WTC11 (cell line): ENCODE data around the gene RRP36. TPM values are rescaled to one million over a fixed set of nuclear protein-coding genes. Genes with fewer than 3 reads are reported as not detected.
A peak's percentile ranks its signal among the peaks of the same experiment; 100 is the strongest.

Experiments used
- ATAC-seq: fragments of 200-7000 bp; cut with Tn5 transposase; 2 replicates; pipeline ENCODE4 v1.10.0; 2021; ENCODE audit warnings: mild to moderate bottlenecking, moderate library complexity
- CTCF ChIA-PET: fragments of 300-600 bp; sonication (Branson Sonifier 250); formaldehyde crosslinking; loops from one replicate; lab custom pipeline; 2021; ENCODE audit warnings: antibody characterized with exemption; lab: Charles Lee
- POLR2A ChIA-PET: fragments of 350-600 bp; sonication (Branson Sonifier 250); formaldehyde crosslinking; loops from one replicate; lab custom pipeline; 2021; ENCODE audit warnings: antibody characterized with exemption; lab: Charles Lee
- DNase-seq: peaks from one replicate; pipeline ENCODE4 v3.0.0; 2021; ENCODE audit warnings: low spot score
- H3K27ac Mint-ChIP-seq: 2 replicates; pipeline ENCODE4 v1.8.0; 2021; ENCODE audit warnings: mixed read lengths
- H3K27me3 Mint-ChIP-seq: 2 replicates; pipeline ENCODE4 v1.8.0; 2021; ENCODE audit warnings: low read depth, mild to moderate bottlenecking, moderate library complexity, mixed read lengths
- H3K36me3 Mint-ChIP-seq: 2 replicates; pipeline ENCODE4 v1.8.0; 2021; ENCODE audit warnings: mixed read lengths
- H3K4me1 Mint-ChIP-seq: 2 replicates; pipeline ENCODE4 v1.8.0; 2022; ENCODE audit warnings: mixed read lengths
- H3K4me3 Mint-ChIP-seq: 2 replicates; pipeline ENCODE4 v1.8.0; 2021; ENCODE audit warnings: mild to moderate bottlenecking, moderate library complexity, mixed read lengths
- H3K9me3 Mint-ChIP-seq: 2 replicates; pipeline ENCODE4 v1.8.0; 2021; ENCODE audit warnings: mixed read lengths
- AFF4 ChIP-seq: sonication (generic); formaldehyde crosslinking; IDR thresholded peaks from 2 replicates; pipeline ENCODE4 v1.8.1; 2023; ENCODE audit warnings: mild to moderate bottlenecking, missing genetic modification reagents, borderline replicate concordance
- AR ChIP-seq: fragments of 250-450 bp; sonication (Bioruptor Pico); IDR thresholded peaks from 2 replicates; pipeline ENCODE4 v1.9.0; 2021; ENCODE audit warnings: mild to moderate bottlenecking
- CREM ChIP-seq: sonication (generic); formaldehyde crosslinking; IDR thresholded peaks from 2 replicates; pipeline ENCODE4 v1.8.1; 2022; ENCODE audit warnings: mild to moderate bottlenecking, missing genetic modification reagents, moderate library complexity
- E2F5 ChIP-seq: sonication (generic); formaldehyde crosslinking; IDR thresholded peaks from 2 replicates; pipeline ENCODE4 v1.8.1; 2022; ENCODE audit warnings: mild to moderate bottlenecking, moderate library complexity, missing genetic modification reagents
- FOXJ3 ChIP-seq: sonication (generic); formaldehyde crosslinking; IDR thresholded peaks from 2 replicates; pipeline ENCODE4 v1.9.0; 2021; ENCODE audit warnings: missing genetic modification reagents, mild to moderate bottlenecking, borderline replicate concordance
- FOXP1 ChIP-seq: sonication (generic); formaldehyde crosslinking; IDR thresholded peaks from 2 replicates; pipeline ENCODE4 v1.8.0; 2022; ENCODE audit warnings: missing genetic modification reagents, mild to moderate bottlenecking, moderate library complexity, borderline replicate concordance
- FOXP4 ChIP-seq: sonication (generic); formaldehyde crosslinking; IDR thresholded peaks from 2 replicates; pipeline ENCODE4 v1.8.0; 2022; ENCODE audit warnings: mild to moderate bottlenecking, missing genetic modification reagents
- GTF2I ChIP-seq: fragments of 250-450 bp; sonication (Bioruptor Pico); conservative IDR thresholded peaks from 2 replicates; pipeline ENCODE4 v1.4.0; 2021; ENCODE audit warnings: mild to moderate bottlenecking
- OVOL2 ChIP-seq: fragments of 250-450 bp; sonication (Bioruptor Pico); IDR thresholded peaks from 2 replicates; pipeline ENCODE4 v1.9.0; 2021; ENCODE audit warnings: mild to moderate bottlenecking, borderline replicate concordance
- PRDM15 ChIP-seq: sonication (generic); formaldehyde crosslinking; IDR thresholded peaks from 2 replicates; pipeline ENCODE4 v1.8.0; 2022; ENCODE audit warnings: missing genetic modification reagents
- SMAD3 ChIP-seq: sonication (generic); formaldehyde crosslinking; IDR thresholded peaks from 2 replicates; pipeline ENCODE4 v1.8.0; 2022; ENCODE audit warnings: missing genetic modification reagents, mild to moderate bottlenecking, borderline replicate concordance
- USF2 ChIP-seq: sonication (generic); formaldehyde crosslinking; IDR thresholded peaks from 2 replicates; pipeline ENCODE4 v1.8.1; 2023; ENCODE audit warnings: mild to moderate bottlenecking, missing genetic modification reagents, moderate library complexity
- total RNA-seq: library from RNA; stranded (reverse); gene quantifications from 3 replicates; pipeline ENCODE4 v1.2.3, GENCODE V29; 2021

The RRP36 gene
- total RNA-seq, 1 experiment from 2014 or later = 81.0 TPM

GRCh38 chr6:42984001-42984923 lies 37.2 kb upstream of the RRP36 start, which contains the start of gene PPP2R5D (continued):
- TF ChIP-seq FOXP4 (CRISPR knock-in tag) (0 out of 2 replicates have a peak, but pooled peaks have one; percentile 51), USF2 (CRISPR knock-in tag) (no peak), CREM (0 out of 2 replicates have a peak, but pooled peaks have one; percentile 22)

GRCh38 chr6:42984924-42985475 lies 36.4 kb upstream of the RRP36 start:
- ATAC-seq (peak; percentile 4), DNase-seq (no peak)
- H3K4me1 Mint-ChIP-seq = peaks cover 20% of the 10 kb centered on the region
- ChIA-PET POLR2A (interaction anchor here (0.5 to 1.6 kb wide), 4 partner anchors 11 to 94 kb away, joined by 4 to 9 read pairs (median 5); a partner anchor contains a TSS), CTCF (interaction anchor here (0.9 to 1.9 kb wide), 6 partner anchors 11 to 86 kb away, joined by 3 to 14 read pairs (median 10); partner anchors contain the start of genes CNPY3, KLHDC3 and MEA1)
- no peaks in the 10 kb centered on the region for H3K9me3 Mint-ChIP-seq
- TF ChIP-seq GTF2I (CRISPR knock-in tag) (0 out of 2 replicates have a peak, but pooled peaks have one; percentile 35), AFF4 (no peak), OVOL2 (CRISPR knock-in tag) (no peak)
- peak overlapping the region; percentile 79 for H3K4me3 Mint-ChIP-seq
- peaks cover 5% of the 10 kb centered on the region for H3K36me3 Mint-ChIP-seq
- H3K27ac Mint-ChIP-seq = no peak overlapping the region
- no peaks in the 10 kb centered on the region for H3K27me3 Mint-ChIP-seq

GRCh38 chr6:42987533-42988451 lies 33.6 kb upstream of the RRP36 start:
- Mint-ChIP-seq H3K36me3 (peaks cover 18% of the 10 kb centered on the region), H3K4me3 (no peak overlapping the region), H3K4me1 (peaks cover 19% of the 10 kb centered on the region), H3K9me3 (no peaks in the 10 kb centered on the region), H3K27me3 (no peaks in the 10 kb centered on the region), H3K27ac (no peak overlapping the region)
- ATAC-seq (no peak), DNase-seq (no peak)
- ChIA-PET CTCF (interaction anchor here (1.3 kb wide), 1 partner anchor 24 kb away, joined by 4 read pairs; no protein-coding TSS in a partner anchor), POLR2A (interaction anchor here (1.0 kb wide), 1 partner anchor 58 kb away, joined by 3 read pairs; the partner anchor contains the start of gene CNPY3)
- TF ChIP-seq FOXJ3 (no peak), FOXP1 (CRISPR knock-in tag) (no peak), PRDM15 (CRISPR knock-in tag) (no peak), AR (no peak), SMAD3 (CRISPR knock-in tag) (no peak), E2F5 (CRISPR knock-in tag) (no peak)
